Astrocyte (in vitro differentiated cells and primary cell): Measurements from ENCODE around the gene SLC38A6. TPM values are rescaled to one million over a fixed set of nuclear protein-coding genes. Genes with fewer than 3 reads are reported as not detected.
A peak's percentile ranks its signal among the peaks of the same experiment; 100 is the strongest.

Experiments
- DNase-seq: peaks from one replicate; pipeline ENCODE4 v3.0.0-alpha.2; 2010; ENCODE audit warnings: low read depth
- FAIRE-seq: peaks from 2 replicates; lab custom pipeline; 2011; peaks lifted over from hg19 to GRCh38; lab: Jason Lieb, UNC
- H2AFZ ChIP-seq: 2 replicates; pipeline ENCODE4 v1.6.0; 2012; ENCODE audit warnings: low read depth, low read length, inconsistent platforms
- H3K27ac ChIP-seq: 2 replicates; pipeline ENCODE4 v1.5.1; 2011; ENCODE audit warnings: low read depth, low read length, inconsistent platforms
- H3K27me3 ChIP-seq: 2 replicates; pipeline ENCODE4 v1.6.0; 2011; ENCODE audit warnings: low read length, inconsistent platforms; ENCODE audit not compliant: insufficient read depth
- H3K36me3 ChIP-seq: 2 replicates; pipeline ENCODE4 v1.5.1; 2011; ENCODE audit warnings: low read length, inconsistent platforms; ENCODE audit not compliant: insufficient read depth
- H3K4me1 ChIP-seq: 2 replicates; pipeline ENCODE4 v1.5.1; 2011; ENCODE audit warnings: low read length, inconsistent platforms; ENCODE audit not compliant: insufficient read depth
- H3K4me2 ChIP-seq: 2 replicates; pipeline ENCODE4 v1.6.0; 2012; ENCODE audit warnings: low read length, inconsistent platforms
- H3K4me3 ChIP-seq: 2 replicates; pipeline ENCODE4 v1.5.1; 2011; ENCODE audit warnings: low read depth, mild to moderate bottlenecking, low read length, inconsistent platforms; ENCODE audit not compliant: insufficient read depth
- H3K79me2 ChIP-seq: 2 replicates; pipeline ENCODE4 v1.6.0; 2012; ENCODE audit warnings: mild to moderate bottlenecking, low read length, inconsistent platforms; ENCODE audit not compliant: insufficient read depth
- H3K9ac ChIP-seq: 2 replicates; pipeline ENCODE4 v1.6.0; 2012; ENCODE audit warnings: mild to moderate bottlenecking, low read length, inconsistent platforms
- H3K9me3 ChIP-seq: 2 replicates; pipeline ENCODE4 v1.5.1; 2012; ENCODE audit warnings: low read depth, mild to moderate bottlenecking, low read length, inconsistent platforms; ENCODE audit not compliant: insufficient read depth
- H4K20me1 ChIP-seq: 2 replicates; pipeline ENCODE4 v1.6.0; 2012; ENCODE audit warnings: low read length, inconsistent platforms; ENCODE audit not compliant: insufficient read depth
- H3K27ac Mint-ChIP-seq: one replicate; pipeline ENCODE4 v1.8.0; 2021; ENCODE audit warnings: mild to moderate bottlenecking, mixed read lengths; ENCODE audit not compliant: unreplicated experiment
- H3K27me3 Mint-ChIP-seq: one replicate; pipeline ENCODE4 v1.8.0; 2021; ENCODE audit warnings: low read depth, mixed read lengths; ENCODE audit not compliant: unreplicated experiment
- H3K36me3 Mint-ChIP-seq: one replicate; pipeline ENCODE4 v1.8.0; 2021; ENCODE audit warnings: low read depth, mixed read lengths; ENCODE audit not compliant: unreplicated experiment
- H3K4me1 Mint-ChIP-seq: one replicate; pipeline ENCODE4 v1.8.0; 2021; ENCODE audit warnings: low read depth, mixed read lengths; ENCODE audit not compliant: unreplicated experiment
- H3K4me3 Mint-ChIP-seq: one replicate; pipeline ENCODE4 v1.8.0; 2021; ENCODE audit warnings: mild to moderate bottlenecking, moderate library complexity, mixed read lengths; ENCODE audit not compliant: unreplicated experiment
- H3K9me3 Mint-ChIP-seq: one replicate; pipeline ENCODE4 v1.8.0; 2021; ENCODE audit warnings: mild to moderate bottlenecking, mixed read lengths; ENCODE audit not compliant: unreplicated experiment
- EZH2 ChIP-seq: IDR thresholded peaks from 2 replicates; pipeline ENCODE4 v1.6.1; 2012; ENCODE audit warnings: mild to moderate bottlenecking, low read length, inconsistent platforms; ENCODE audit not compliant: insufficient read depth
- total RNA-seq: library from RNA; stranded (reverse); gene quantifications from 2 replicates; pipeline ENCODE4 v1.2.1, GENCODE V29; 2021
- TF ChIP-seq, protein P1 (sequence below): IDR thresholded peaks from 2 replicates; pipeline ENCODE4 v1.5.1; 2011; ENCODE audit warnings: low read depth, mild to moderate bottlenecking, inconsistent platforms, low read length, moderate library complexity; ENCODE audit not compliant: insufficient read depth

Gene SLC38A6
- total RNA-seq, 1 donor from 2014 or later, result 14.9 TPM

DNA sequence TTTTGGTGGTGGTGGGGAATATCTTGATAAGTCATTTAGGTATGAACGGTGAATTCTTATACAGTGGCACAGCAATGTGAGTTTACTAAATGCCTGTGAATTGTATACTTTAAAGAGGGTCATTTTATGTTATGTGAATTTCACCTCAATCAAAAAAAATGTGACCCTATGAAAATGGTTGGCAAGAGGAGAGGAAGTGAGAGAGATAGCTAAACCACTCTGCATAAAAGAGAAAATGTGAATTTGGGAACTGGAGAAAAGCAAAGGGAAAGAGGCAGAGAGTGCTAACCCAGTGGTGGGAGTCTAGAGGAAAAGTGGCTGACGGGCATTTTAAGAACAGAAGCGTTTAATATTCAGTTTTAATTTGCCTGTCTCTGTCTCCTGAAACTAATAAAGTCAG, 93.8 kb downstream of the SLC38A6 start:
- Histone ChIP-seq H3K36me3 (no peaks in the 10 kb centered on the region), H3K79me2 (no peaks in the 10 kb centered on the region), H3K4me3 (no peak overlapping the region), H3K9ac (no peak overlapping the region), H3K27me3 (no peaks in the 10 kb centered on the region), H3K9me3 (no peaks in the 10 kb centered on the region), H3K4me2 (no peak overlapping the region), H3K27ac (no peak overlapping the region), H2AFZ (no peak overlapping the region), H4K20me1 (no peaks in the 10 kb centered on the region), H3K4me1 (no peaks in the 10 kb centered on the region)
- H3K27ac Mint-ChIP-seq, result no peak overlapping the region
- DNase-seq (no peak), FAIRE-seq (no peak)
- H3K27me3 Mint-ChIP-seq, result no peaks in the 10 kb centered on the region
- H3K4me3 Mint-ChIP-seq, result no peak overlapping the region
- no peaks in the 10 kb centered on the region for H3K9me3 Mint-ChIP-seq
- no peaks in the 10 kb centered on the region for H3K4me1 Mint-ChIP-seq
- peaks cover 3% of the 10 kb centered on the region for H3K36me3 Mint-ChIP-seq
- TF ChIP-seq EZH2, result no peak

DNA sequence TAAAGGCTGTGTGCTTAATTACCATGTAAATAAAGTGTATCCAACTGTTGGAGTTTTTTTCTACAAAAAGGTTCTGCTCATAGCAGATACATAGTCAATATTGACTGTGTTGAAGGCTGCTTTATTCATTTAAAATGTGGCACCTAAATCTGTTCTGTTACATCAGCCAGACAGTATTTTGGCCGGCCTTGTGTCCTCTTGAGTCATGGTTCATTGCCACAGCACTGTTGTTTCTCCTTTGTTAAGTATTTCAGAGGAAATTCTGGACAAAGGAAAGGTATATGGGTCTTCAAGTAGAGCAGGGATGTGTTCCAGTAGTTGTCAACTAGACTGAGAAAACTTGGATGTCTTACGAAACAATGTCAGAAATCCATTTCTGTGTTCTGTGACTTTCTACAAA, 95.5 kb downstream of the SLC38A6 start:
- no peak overlapping the region for H3K4me3 Mint-ChIP-seq
- no peak for TF ChIP-seq EZH2
- TF ChIP-seq, protein P1, sequence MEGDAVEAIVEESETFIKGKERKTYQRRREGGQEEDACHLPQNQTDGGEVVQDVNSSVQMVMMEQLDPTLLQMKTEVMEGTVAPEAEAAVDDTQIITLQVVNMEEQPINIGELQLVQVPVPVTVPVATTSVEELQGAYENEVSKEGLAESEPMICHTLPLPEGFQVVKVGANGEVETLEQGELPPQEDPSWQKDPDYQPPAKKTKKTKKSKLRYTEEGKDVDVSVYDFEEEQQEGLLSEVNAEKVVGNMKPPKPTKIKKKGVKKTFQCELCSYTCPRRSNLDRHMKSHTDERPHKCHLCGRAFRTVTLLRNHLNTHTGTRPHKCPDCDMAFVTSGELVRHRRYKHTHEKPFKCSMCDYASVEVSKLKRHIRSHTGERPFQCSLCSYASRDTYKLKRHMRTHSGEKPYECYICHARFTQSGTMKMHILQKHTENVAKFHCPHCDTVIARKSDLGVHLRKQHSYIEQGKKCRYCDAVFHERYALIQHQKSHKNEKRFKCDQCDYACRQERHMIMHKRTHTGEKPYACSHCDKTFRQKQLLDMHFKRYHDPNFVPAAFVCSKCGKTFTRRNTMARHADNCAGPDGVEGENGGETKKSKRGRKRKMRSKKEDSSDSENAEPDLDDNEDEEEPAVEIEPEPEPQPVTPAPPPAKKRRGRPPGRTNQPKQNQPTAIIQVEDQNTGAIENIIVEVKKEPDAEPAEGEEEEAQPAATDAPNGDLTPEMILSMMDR, result no peak
- no peak overlapping the region for H3K27ac Mint-ChIP-seq
- Histone ChIP-seq H3K9me3 (no peaks in the 10 kb centered on the region), H3K4me2 (no peak overlapping the region), H3K36me3 (no peaks in the 10 kb centered on the region), H2AFZ (no peak overlapping the region), H3K27me3 (no peaks in the 10 kb centered on the region), H3K4me1 (peaks cover 9% of the 10 kb centered on the region), H3K79me2 (no peaks in the 10 kb centered on the region), H3K27ac (no peak overlapping the region), H3K4me3 (no peak overlapping the region), H4K20me1 (no peaks in the 10 kb centered on the region), H3K9ac (no peak overlapping the region)
- DNase-seq, result peak; percentile 65
- H3K27me3 Mint-ChIP-seq, result no peaks in the 10 kb centered on the region
- H3K4me1 Mint-ChIP-seq, result no peaks in the 10 kb centered on the region
- FAIRE-seq, result peak; percentile 32
- H3K36me3 Mint-ChIP-seq, result peaks cover 7% of the 10 kb centered on the region
- H3K9me3 Mint-ChIP-seq, result peaks cover 3% of the 10 kb centered on the region

DNA sequence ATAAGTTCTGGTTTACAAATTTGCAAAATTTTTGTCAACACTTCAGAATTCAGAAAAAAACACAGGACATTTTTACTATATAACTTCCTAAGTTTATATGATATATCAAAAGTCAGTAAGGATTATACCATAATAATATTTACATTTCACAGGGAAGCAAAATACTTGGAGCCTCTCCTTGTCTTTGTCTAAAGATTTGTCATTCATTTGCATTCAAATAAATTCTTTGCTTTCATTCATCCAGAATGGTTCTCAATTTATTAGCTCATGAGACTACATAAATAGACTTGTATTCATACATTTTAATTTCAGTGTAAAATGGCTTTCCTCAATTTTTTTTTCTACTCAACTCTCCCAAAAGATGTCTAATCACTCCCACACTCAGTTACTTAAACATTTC, 96.4 kb downstream of the SLC38A6 start:
- TF ChIP-seq, protein P1, result no peak
- TF ChIP-seq EZH2, result no peak
- FAIRE-seq (no peak), DNase-seq (no peak)
- H3K9me3 ChIP-seq, result no peaks in the 10 kb centered on the region
- Mint-ChIP-seq H3K27me3 (no peaks in the 10 kb centered on the region), H3K4me3 (no peak overlapping the region), H3K9me3 (peaks cover 3% of the 10 kb centered on the region), H3K36me3 (peaks cover 9% of the 10 kb centered on the region), H3K27ac (no peak overlapping the region), H3K4me1 (no peaks in the 10 kb centered on the region)
- H2AFZ ChIP-seq, result no peak overlapping the region
- H3K79me2 ChIP-seq, result no peaks in the 10 kb centered on the region
- no peaks in the 10 kb centered on the region for H3K36me3 ChIP-seq
- no peak overlapping the region for H3K9ac ChIP-seq
- H3K4me2 ChIP-seq, result no peak overlapping the region
- no peak overlapping the region for H3K4me3 ChIP-seq
- no peaks in the 10 kb centered on the region for H4K20me1 ChIP-seq
- no peaks in the 10 kb centered on the region for H3K27me3 ChIP-seq
- peaks cover 9% of the 10 kb centered on the region for H3K4me1 ChIP-seq
- H3K27ac ChIP-seq, result no peak overlapping the region
